ENCODE measurements around the gene ABCC4. TPM values are rescaled to one million over a fixed set of nuclear protein-coding genes. Genes with fewer than 3 reads are reported as not detected.
"Not testable (repeated sequence)": the region's sequence is repeated elsewhere in the genome, so short reads cannot be mapped to it uniquely, and the experiment has no call there.

The ABCC4 gene
- total RNA-seq, 1 donor from 2014 or later = 10.6 TPM

GRCh38 chr13:95204231-95204765 is 97.0 kb downstream of the ABCC4 start:
- no peak overlapping the region for H3K4me3 Mint-ChIP-seq (ENCODE audit: unreplicated experiment)
- TF ChIP-seq, protein P1, sequence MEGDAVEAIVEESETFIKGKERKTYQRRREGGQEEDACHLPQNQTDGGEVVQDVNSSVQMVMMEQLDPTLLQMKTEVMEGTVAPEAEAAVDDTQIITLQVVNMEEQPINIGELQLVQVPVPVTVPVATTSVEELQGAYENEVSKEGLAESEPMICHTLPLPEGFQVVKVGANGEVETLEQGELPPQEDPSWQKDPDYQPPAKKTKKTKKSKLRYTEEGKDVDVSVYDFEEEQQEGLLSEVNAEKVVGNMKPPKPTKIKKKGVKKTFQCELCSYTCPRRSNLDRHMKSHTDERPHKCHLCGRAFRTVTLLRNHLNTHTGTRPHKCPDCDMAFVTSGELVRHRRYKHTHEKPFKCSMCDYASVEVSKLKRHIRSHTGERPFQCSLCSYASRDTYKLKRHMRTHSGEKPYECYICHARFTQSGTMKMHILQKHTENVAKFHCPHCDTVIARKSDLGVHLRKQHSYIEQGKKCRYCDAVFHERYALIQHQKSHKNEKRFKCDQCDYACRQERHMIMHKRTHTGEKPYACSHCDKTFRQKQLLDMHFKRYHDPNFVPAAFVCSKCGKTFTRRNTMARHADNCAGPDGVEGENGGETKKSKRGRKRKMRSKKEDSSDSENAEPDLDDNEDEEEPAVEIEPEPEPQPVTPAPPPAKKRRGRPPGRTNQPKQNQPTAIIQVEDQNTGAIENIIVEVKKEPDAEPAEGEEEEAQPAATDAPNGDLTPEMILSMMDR (IDR thresholded peaks at IDR 0.05) = no peak
- H3K27ac Mint-ChIP-seq (ENCODE audit: unreplicated experiment) = no peak overlapping the region
- no peaks in the 10 kb centered on the region for H3K9me3 Mint-ChIP-seq (ENCODE audit: low read depth)
- no peak for DNase-seq (ENCODE audit: low spot score)
- H3K27me3 Mint-ChIP-seq (ENCODE audit: low read depth) = no peaks in the 10 kb centered on the region
- no peaks in the 10 kb centered on the region for H3K4me1 Mint-ChIP-seq (ENCODE audit: low read depth)
- H3K36me3 Mint-ChIP-seq (ENCODE audit: low read depth) = peaks cover 6% of the 10 kb centered on the region

DNA sequence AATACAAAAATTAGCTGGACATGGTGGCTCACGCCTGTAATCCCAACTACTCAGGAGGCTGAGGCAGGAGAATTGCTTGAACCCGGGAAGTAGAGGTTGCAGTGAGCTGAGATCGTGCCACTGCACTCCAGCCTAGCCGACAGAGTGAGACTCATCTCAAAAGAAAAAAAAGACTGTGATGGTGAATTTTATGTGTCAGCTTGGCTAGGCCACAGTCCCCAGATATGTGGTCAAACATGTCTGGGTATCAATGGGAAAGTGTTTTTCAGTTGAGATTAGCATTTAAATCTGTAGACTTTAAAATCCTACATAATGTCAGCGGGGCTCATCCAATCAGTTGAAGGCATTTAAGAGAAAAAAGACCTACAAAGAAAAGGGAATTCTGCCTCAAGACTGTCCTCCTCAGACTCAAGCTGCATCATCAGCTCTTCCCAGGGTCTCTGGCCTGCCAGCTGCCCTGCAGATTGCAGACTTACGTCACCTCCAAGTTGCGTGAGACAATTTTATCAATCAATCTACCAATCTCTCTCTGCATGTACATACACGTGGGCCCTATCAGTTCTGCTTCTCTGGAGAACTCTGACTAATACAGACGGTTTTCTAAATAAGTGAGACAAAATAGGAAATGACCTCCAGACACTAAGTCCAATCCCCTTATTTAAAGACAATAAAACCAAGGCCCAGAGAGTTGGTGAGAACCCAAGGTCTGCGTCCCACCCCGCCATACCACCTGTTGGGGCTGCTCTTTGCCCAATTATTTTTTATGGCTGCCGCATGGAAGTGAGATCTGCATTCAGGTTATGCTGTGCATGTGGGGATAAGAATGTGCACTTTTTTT is 99.2 kb downstream of the ABCC4 start:
- TF ChIP-seq, protein P1 (IDR thresholded peaks at IDR 0.05) = no peak
- Mint-ChIP-seq H3K4me3 (ENCODE audit: unreplicated experiment) (no peak overlapping the region), H3K27me3 (ENCODE audit: low read depth) (no peaks in the 10 kb centered on the region), H3K36me3 (ENCODE audit: low read depth) (peaks cover 9% of the 10 kb centered on the region), H3K9me3 (ENCODE audit: low read depth) (peaks cover 4% of the 10 kb centered on the region), H3K27ac (ENCODE audit: unreplicated experiment) (no peak overlapping the region), H3K4me1 (ENCODE audit: low read depth) (no peaks in the 10 kb centered on the region)
- DNase-seq (ENCODE audit: low spot score) = no peak

DNA sequence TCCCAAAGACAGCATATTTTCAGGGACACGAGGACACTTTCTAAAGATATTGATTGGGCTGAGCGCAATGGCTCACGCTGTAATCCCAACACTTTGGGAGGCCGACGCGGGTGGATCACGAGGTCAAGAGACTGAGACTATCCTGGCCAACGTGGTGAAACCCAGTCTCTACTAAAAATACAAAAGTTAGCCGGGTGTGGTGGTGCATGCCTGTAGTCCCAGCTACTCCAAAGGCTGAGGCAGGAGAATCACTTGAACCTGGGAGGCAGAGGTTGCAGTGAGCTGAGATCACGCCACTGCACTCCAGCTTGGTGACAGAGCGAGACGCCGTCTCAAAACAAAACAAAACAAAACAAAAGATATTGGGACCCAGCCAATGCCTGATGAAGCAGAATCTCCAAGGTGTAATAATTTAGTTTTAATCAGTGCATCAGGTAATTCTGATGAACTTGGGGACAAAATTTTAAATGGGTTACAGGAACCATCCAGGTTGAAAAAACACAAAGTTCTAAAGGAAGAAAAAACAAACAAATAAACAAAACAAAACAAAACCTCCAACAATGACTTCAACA is 100.8 kb downstream of the ABCC4 start:
- not testable (repeated sequence) for DNase-seq (ENCODE audit: low spot score); H3K27ac Mint-ChIP-seq (ENCODE audit: unreplicated experiment); H3K4me1 Mint-ChIP-seq (ENCODE audit: low read depth); H3K36me3 Mint-ChIP-seq (ENCODE audit: low read depth); H3K4me3 Mint-ChIP-seq (ENCODE audit: unreplicated experiment); H3K27me3 Mint-ChIP-seq (ENCODE audit: low read depth); H3K9me3 Mint-ChIP-seq (ENCODE audit: low read depth)

DNA sequence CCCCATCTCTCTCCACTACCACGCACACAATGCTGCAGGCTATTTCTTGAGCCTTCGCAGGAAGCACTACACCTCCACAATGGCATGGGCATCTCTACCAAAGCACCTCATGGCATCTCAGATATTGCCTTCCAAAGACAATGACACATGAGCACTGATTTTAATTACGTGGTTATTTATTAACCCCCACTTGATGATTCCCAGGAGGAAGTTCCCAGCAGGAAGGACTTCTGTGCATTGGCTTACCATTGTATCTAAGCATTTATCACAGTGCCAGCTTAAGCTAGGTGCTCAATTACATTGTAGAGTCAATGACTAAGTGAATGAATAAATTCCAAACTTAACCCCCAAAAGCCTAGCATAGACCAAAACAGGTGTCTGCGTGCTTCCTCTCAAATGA is 101.4 kb downstream of the ABCC4 start:
- no peak for DNase-seq (ENCODE audit: low spot score)
- no peaks in the 10 kb centered on the region for H3K27me3 Mint-ChIP-seq (ENCODE audit: low read depth)
- H3K4me3 Mint-ChIP-seq (ENCODE audit: unreplicated experiment) = no peak overlapping the region
- H3K9me3 Mint-ChIP-seq (ENCODE audit: low read depth) = peaks cover 4% of the 10 kb centered on the region
- peaks cover 9% of the 10 kb centered on the region for H3K36me3 Mint-ChIP-seq (ENCODE audit: low read depth)
- no peak overlapping the region for H3K27ac Mint-ChIP-seq (ENCODE audit: unreplicated experiment)
- TF ChIP-seq, protein P1 (IDR thresholded peaks at IDR 0.05) = no peak
- H3K4me1 Mint-ChIP-seq (ENCODE audit: low read depth) = no peaks in the 10 kb centered on the region

DNA sequence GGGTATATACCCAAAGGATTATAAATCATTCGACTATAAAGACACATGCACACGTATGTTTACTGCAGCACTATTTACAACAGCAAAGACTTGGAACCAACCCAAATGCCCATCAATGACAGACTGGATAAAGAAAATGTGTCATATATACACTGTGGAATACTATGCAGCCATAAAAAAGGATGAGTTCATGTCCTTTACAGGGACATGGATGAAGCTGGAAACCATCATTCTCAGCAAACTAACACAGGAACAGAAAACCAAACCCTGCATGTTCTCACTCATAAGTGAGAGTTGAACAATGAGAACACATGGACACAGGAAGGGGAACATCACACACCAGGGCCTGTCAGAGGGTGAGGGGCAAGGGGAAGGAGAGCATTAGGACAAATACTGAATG is 102.6 kb downstream of the ABCC4 start:
- not testable (repeated sequence) for H3K27ac Mint-ChIP-seq (ENCODE audit: unreplicated experiment); H3K9me3 Mint-ChIP-seq (ENCODE audit: low read depth); H3K4me3 Mint-ChIP-seq (ENCODE audit: unreplicated experiment); H3K4me1 Mint-ChIP-seq (ENCODE audit: low read depth); DNase-seq (ENCODE audit: low spot score); H3K36me3 Mint-ChIP-seq (ENCODE audit: low read depth); H3K27me3 Mint-ChIP-seq (ENCODE audit: low read depth)

GRCh38 chr13:95197548-95197947 is 103.7 kb downstream of the ABCC4 start:
- DNase-seq (ENCODE audit: low spot score) = no peak
- Mint-ChIP-seq H3K4me1 (ENCODE audit: low read depth) (no peaks in the 10 kb centered on the region), H3K36me3 (ENCODE audit: low read depth) (peaks cover 9% of the 10 kb centered on the region), H3K9me3 (ENCODE audit: low read depth) (peaks cover 4% of the 10 kb centered on the region), H3K27me3 (ENCODE audit: low read depth) (no peaks in the 10 kb centered on the region), H3K27ac (ENCODE audit: unreplicated experiment) (no peak overlapping the region), H3K4me3 (ENCODE audit: unreplicated experiment) (no peak overlapping the region)
- TF ChIP-seq, protein P1 (IDR thresholded peaks at IDR 0.05) = no peak
